ENCODE results near the gene OR5L1. TPM values are rescaled to one million over a fixed set of nuclear protein-coding genes. Genes with fewer than 3 reads are reported as not detected.

Gene OR5L1
- not detected for polyA plus RNA-seq (2013, experiment 1 of 2)
- not detected for polyA plus RNA-seq (2013, experiment 2 of 2)

- Histone ChIP-seq H3K4me1 (ENCODE audit: insufficient read depth, low read length) (no peaks in the 10 kb centered on the region), H3K4me3 (ENCODE audit: low read length) (no peak within 1 kb of the TSS), H3K27ac (ENCODE audit: low read depth, low read length) (no peak within 1 kb of the TSS), H3K27me3 (ENCODE audit: insufficient read depth, low read length) (no peaks in the 10 kb centered on the region), H3K9me3 (ENCODE audit: insufficient read depth, low read depth, low read length) (peaks cover 91% of the 10 kb centered on the region), H3K9ac (ENCODE audit: low read depth, low read length) (no peak within 1 kb of the TSS), H3K36me3 (ENCODE audit: insufficient read depth, low read length) (no peaks in the 10 kb centered on the region)
- WGBS: no CpG with 5 or more reads among the region's 1 CpG
Measured at GRCh38 chr11:55811067-55811466, at the start of gene OR5L1. Gene OR5L1, plus strand, starts transcription at chr11:55811367. Its CDS starts 100 bp downstream, at chr11:55811467.

DNA sequence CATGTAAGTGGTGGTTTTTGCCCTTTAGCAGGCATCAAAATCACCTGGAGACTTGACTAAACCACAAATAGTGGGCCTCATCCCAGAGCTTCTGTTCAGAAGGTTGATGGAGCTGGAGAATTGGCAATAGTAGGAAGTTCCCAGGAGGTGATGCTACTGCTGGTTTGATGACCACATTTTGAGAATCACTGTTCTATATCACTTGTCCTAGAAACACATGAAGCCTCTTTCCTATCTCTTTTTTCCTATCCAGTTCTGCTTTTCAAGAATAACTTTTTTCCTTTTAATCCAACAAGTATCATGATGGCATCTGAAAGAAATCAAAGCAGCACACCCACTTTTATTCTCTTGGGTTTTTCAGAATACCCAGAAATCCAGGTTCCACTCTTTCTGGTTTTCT, 38.0 kb upstream of the OR5L1 start, which contains the start of gene OR5D13:
Gene OR5D13 (plus strand): TSS at position 301 of the 400 bp plus-strand sequence. CDS start 0 bp downstream, at position 301.
- Histone ChIP-seq H3K4me3 (ENCODE audit: low read length) (no peak within 1 kb of the TSS), H3K27ac (ENCODE audit: low read depth, low read length) (no peak within 1 kb of the TSS), H3K9ac (ENCODE audit: low read depth, low read length) (no peak within 1 kb of the TSS), H3K4me1 (ENCODE audit: insufficient read depth, low read length) (no peaks in the 10 kb centered on the region), H3K36me3 (ENCODE audit: insufficient read depth, low read length) (no peaks in the 10 kb centered on the region), H3K9me3 (ENCODE audit: insufficient read depth, low read depth, low read length) (peaks cover 93% of the 10 kb centered on the region), H3K27me3 (ENCODE audit: insufficient read depth, low read length) (no peaks in the 10 kb centered on the region)

DNA sequence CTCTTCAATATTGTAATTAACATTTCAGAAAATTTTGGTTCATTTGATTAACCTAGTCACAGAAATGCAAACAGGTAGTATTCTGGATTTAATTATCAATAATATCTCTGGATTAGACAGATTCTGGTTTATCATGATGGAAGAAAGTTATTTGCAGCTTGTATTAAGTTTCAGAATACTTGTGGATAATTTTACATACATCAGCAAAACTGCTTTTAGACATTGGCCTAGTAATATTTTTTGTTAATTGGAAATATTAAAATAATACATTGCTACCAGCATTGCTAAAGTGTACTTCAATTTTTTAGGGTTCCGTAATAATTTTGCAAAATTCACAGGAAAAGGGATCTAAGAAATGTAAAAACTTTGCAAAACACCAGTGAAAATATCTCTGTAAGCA, 19.6 kb upstream of the OR5L1 start:
- no peaks in the 10 kb centered on the region for H3K27me3 ChIP-seq (ENCODE audit: insufficient read depth, low read length)
- WGBS: no CpG with 5 or more reads among the region's 1 CpG
- H3K4me1 ChIP-seq (ENCODE audit: insufficient read depth, low read length): no peaks in the 10 kb centered on the region
- peaks cover 99% of the 10 kb centered on the region for H3K9me3 ChIP-seq (ENCODE audit: insufficient read depth, low read depth, low read length)
- no peak overlapping the region for H3K9ac ChIP-seq (ENCODE audit: low read depth, low read length)
- no peak overlapping the region for H3K4me3 ChIP-seq (ENCODE audit: low read length)
- no peaks in the 10 kb centered on the region; the same call in 1 of the 2 replicates for H3K36me3 ChIP-seq (ENCODE audit: insufficient read depth, low read length)
- H3K27ac ChIP-seq (ENCODE audit: low read depth, low read length): no peak overlapping the region

- no peak overlapping the region for H3K4me3 ChIP-seq (ENCODE audit: low read length)
- H3K27me3 ChIP-seq (ENCODE audit: insufficient read depth, low read length): no peaks in the 10 kb centered on the region
- no peaks in the 10 kb centered on the region for H3K36me3 ChIP-seq (ENCODE audit: insufficient read depth, low read length)
- H3K9ac ChIP-seq (ENCODE audit: low read depth, low read length): no peak overlapping the region
- no peak overlapping the region for H3K27ac ChIP-seq (ENCODE audit: low read depth, low read length)
- peaks cover 98% of the 10 kb centered on the region for H3K9me3 ChIP-seq (ENCODE audit: insufficient read depth, low read depth, low read length)
- WGBS: 68% methylated on average over 2 of the region's 2 CpGs
- no peaks in the 10 kb centered on the region for H3K4me1 ChIP-seq (ENCODE audit: insufficient read depth, low read length)
Measured at GRCh38 chr11:55793321-55793720, 17.8 kb upstream of the OR5L1 start.

- Histone ChIP-seq H3K4me3 (ENCODE audit: low read length) (no peak within 1 kb of the TSS), H3K27ac (ENCODE audit: low read depth, low read length) (no peak within 1 kb of the TSS), H3K36me3 (ENCODE audit: insufficient read depth, low read length) (no peaks in the 10 kb centered on the region), H3K9me3 (ENCODE audit: insufficient read depth, low read depth, low read length) (peaks cover 100% of the 10 kb centered on the region), H3K9ac (ENCODE audit: low read depth, low read length) (no peak within 1 kb of the TSS), H3K27me3 (ENCODE audit: insufficient read depth, low read length) (no peaks in the 10 kb centered on the region), H3K4me1 (ENCODE audit: insufficient read depth, low read length) (no peaks in the 10 kb centered on the region)
Measured at GRCh38 chr11:55795256-55795655, 15.9 kb upstream of the OR5L1 start, which contains the start of gene OR5D14. Gene OR5D14, plus strand, starts transcription at chr11:55795556. Its CDS starts 0 bp downstream, at chr11:55795556.

GRCh38 chr11:55806248-55806647, 4.9 kb upstream of the OR5L1 start:
- 100% methylated on average over 1 of the region's 1 CpG for WGBS
- Histone ChIP-seq H3K9ac (ENCODE audit: low read depth, low read length) (no peak overlapping the region), H3K27ac (ENCODE audit: low read depth, low read length) (no peak overlapping the region), H3K36me3 (ENCODE audit: insufficient read depth, low read length) (no peaks in the 10 kb centered on the region), H3K4me1 (ENCODE audit: insufficient read depth, low read length) (no peaks in the 10 kb centered on the region), H3K4me3 (ENCODE audit: low read length) (no peak overlapping the region), H3K9me3 (ENCODE audit: insufficient read depth, low read depth, low read length) (peaks cover 91% of the 10 kb centered on the region), H3K27me3 (ENCODE audit: insufficient read depth, low read length) (no peaks in the 10 kb centered on the region)

DNA sequence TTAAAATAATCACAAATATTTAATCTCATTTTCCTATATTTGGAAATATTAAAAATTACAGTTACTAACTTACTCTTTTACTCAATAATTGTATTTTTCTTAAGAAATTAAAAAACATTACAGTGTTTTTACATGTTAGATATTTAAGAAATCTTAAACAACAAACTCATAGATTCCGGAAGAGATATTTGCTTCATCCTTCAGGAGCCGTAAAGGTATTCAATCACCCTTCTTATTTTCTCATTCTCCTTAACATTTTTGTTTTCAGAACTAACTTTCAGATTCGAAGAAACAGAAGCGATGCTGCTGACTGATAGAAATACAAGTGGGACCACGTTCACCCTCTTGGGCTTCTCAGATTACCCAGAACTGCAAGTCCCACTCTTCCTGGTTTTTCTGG, 8.2 kb downstream of the OR5L1 start, which contains the start of gene OR5D18:
Gene OR5D18 (plus strand): TSS at position 301 of the 400 bp plus-strand sequence. CDS start 0 bp downstream, at position 301.
- no peaks in the 10 kb centered on the region for H3K4me1 ChIP-seq (ENCODE audit: insufficient read depth, low read length)

DNA sequence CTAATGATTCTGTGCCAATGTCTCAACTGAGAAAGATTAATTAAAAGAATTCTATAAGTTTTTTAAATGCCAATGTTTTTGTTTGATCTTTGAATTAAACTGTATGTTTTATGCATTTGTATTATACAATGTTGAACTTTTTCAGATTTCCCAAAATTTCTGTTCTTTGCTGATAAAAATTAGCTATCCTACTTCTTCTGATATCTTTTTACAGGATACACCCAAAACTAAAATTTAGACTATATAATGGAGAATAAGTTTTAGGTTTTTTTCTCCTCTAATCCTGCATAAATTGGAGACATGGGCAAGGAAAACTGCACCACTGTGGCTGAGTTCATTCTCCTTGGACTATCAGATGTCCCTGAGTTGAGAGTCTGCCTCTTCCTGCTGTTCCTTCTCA, 15.8 kb downstream of the OR5L1 start, which contains the start of gene OR5L2:
Gene OR5L2 (plus strand): TSS at position 301 of the 400 bp plus-strand sequence. CDS start 0 bp downstream, at position 301.
- no peaks in the 10 kb centered on the region for H3K4me1 ChIP-seq (ENCODE audit: insufficient read depth, low read length)
- H3K27me3 ChIP-seq (ENCODE audit: insufficient read depth, low read length): no peaks in the 10 kb centered on the region
- no peak within 1 kb of the TSS for H3K9ac ChIP-seq (ENCODE audit: low read depth, low read length)
- no peak within 1 kb of the TSS for H3K4me3 ChIP-seq (ENCODE audit: low read length)
- H3K36me3 ChIP-seq (ENCODE audit: insufficient read depth, low read length): no peaks in the 10 kb centered on the region
- H3K27ac ChIP-seq (ENCODE audit: low read depth, low read length): no peak within 1 kb of the TSS
- peaks cover 91% of the 10 kb centered on the region for H3K9me3 ChIP-seq (ENCODE audit: insufficient read depth, low read depth, low read length)

More for the DNA sequence above, 8.2 kb downstream of the OR5L1 start, which contains the start of gene OR5D18:
- no peaks in the 10 kb centered on the region for H3K27me3 ChIP-seq (ENCODE audit: insufficient read depth, low read length)
- no peaks in the 10 kb centered on the region for H3K36me3 ChIP-seq (ENCODE audit: insufficient read depth, low read length)
- no peak within 1 kb of the TSS for H3K9ac ChIP-seq (ENCODE audit: low read depth, low read length)
- H3K9me3 ChIP-seq (ENCODE audit: insufficient read depth, low read depth, low read length): peaks cover 91% of the 10 kb centered on the region
- no peak within 1 kb of the TSS for H3K27ac ChIP-seq (ENCODE audit: low read depth, low read length)
- WGBS: 84% methylated on average over 5 of the region's 5 CpGs
- no peak within 1 kb of the TSS for H3K4me3 ChIP-seq (ENCODE audit: low read length)

DNA sequence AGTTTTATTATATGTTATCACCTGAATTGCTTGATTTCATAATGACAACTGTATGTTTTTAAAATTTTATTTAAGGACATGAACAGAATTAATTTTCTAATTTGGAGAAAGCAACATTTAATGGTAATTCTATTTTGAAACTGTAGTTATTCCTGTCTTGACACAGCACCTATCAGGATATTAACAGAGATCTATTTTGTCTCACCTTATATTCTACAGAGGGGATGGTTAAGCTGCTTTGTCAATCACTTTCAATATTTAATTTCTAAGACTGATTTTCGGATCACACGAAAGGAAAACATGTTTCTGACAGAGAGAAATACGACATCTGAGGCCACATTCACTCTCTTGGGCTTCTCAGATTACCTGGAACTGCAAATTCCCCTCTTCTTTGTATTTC, 27.3 kb downstream of the OR5L1 start, which contains the start of gene OR5D16:
Gene OR5D16 (plus strand): TSS at position 301 of the 400 bp plus-strand sequence. CDS start 0 bp downstream, at position 301.
- no peak within 1 kb of the TSS for H3K4me3 ChIP-seq (ENCODE audit: low read length)
- no peak within 1 kb of the TSS for H3K27ac ChIP-seq (ENCODE audit: low read depth, low read length)
- H3K9ac ChIP-seq (ENCODE audit: low read depth, low read length): no peak within 1 kb of the TSS
- no peaks in the 10 kb centered on the region for H3K36me3 ChIP-seq (ENCODE audit: insufficient read depth, low read length)
- 43% methylated on average over 3 of the region's 3 CpGs for WGBS
- peaks cover 88% of the 10 kb centered on the region for H3K9me3 ChIP-seq (ENCODE audit: insufficient read depth, low read depth, low read length)
- H3K4me1 ChIP-seq (ENCODE audit: insufficient read depth, low read length): no peaks in the 10 kb centered on the region
- no peaks in the 10 kb centered on the region for H3K27me3 ChIP-seq (ENCODE audit: insufficient read depth, low read length)

GRCh38 chr11:55847453-55847852, 36.3 kb downstream of the OR5L1 start:
- WGBS: 29% methylated on average over 1 of the region's 2 CpGs
- peaks cover 87% of the 10 kb centered on the region for H3K9me3 ChIP-seq (ENCODE audit: insufficient read depth, low read depth, low read length)
- H3K27me3 ChIP-seq (ENCODE audit: insufficient read depth, low read length): no peaks in the 10 kb centered on the region
- H3K27ac ChIP-seq (ENCODE audit: low read depth, low read length): no peak overlapping the region
- no peak overlapping the region for H3K9ac ChIP-seq (ENCODE audit: low read depth, low read length)
- H3K36me3 ChIP-seq (ENCODE audit: insufficient read depth, low read length): no peaks in the 10 kb centered on the region
- H3K4me1 ChIP-seq (ENCODE audit: insufficient read depth, low read length): no peaks in the 10 kb centered on the region
- no peak overlapping the region for H3K4me3 ChIP-seq (ENCODE audit: low read length)

GRCh38 chr11:55849037-55849436, 37.9 kb downstream of the OR5L1 start:
- H3K4me1 ChIP-seq (ENCODE audit: insufficient read depth, low read length): no peaks in the 10 kb centered on the region
- H3K4me3 ChIP-seq (ENCODE audit: low read length): no peak overlapping the region
- peaks cover 97% of the 10 kb centered on the region for H3K9me3 ChIP-seq (ENCODE audit: insufficient read depth, low read depth, low read length)
- H3K27me3 ChIP-seq (ENCODE audit: insufficient read depth, low read length): no peaks in the 10 kb centered on the region
- H3K36me3 ChIP-seq (ENCODE audit: insufficient read depth, low read length): no peaks in the 10 kb centered on the region
- H3K27ac ChIP-seq (ENCODE audit: low read depth, low read length): no peak overlapping the region
- H3K9ac ChIP-seq (ENCODE audit: low read depth, low read length): no peak overlapping the region

DNA sequence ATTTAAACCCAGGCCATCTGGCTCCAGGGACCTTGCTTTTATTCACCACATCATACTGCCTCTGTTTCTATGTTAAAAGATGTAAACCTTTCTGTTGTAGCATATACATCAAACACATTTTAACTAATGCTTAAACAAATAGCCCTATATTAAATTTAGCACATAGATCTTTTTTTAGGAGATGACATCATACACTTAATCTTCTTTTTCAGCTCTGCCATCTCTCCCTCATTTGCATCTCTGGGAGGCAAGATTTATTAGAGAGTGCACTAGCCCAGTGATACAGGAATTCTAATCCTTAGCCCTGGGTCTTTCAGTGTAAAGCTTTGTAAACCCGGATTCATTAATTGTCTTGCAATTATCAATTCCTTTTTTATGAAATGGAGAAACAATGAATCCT, 41.0 kb downstream of the OR5L1 start:
- Histone ChIP-seq H3K9ac (ENCODE audit: low read depth, low read length) (no peak overlapping the region), H3K9me3 (ENCODE audit: insufficient read depth, low read depth, low read length) (peaks cover 97% of the 10 kb centered on the region), H3K36me3 (ENCODE audit: insufficient read depth, low read length) (no peaks in the 10 kb centered on the region), H3K4me3 (ENCODE audit: low read length) (no peak overlapping the region), H3K4me1 (ENCODE audit: insufficient read depth, low read length) (no peaks in the 10 kb centered on the region), H3K27me3 (ENCODE audit: insufficient read depth, low read length) (no peaks in the 10 kb centered on the region), H3K27ac (ENCODE audit: low read depth, low read length) (no peak overlapping the region)
- WGBS: no CpG with 5 or more reads among the region's 1 CpG

Measured in HUES64 (cell line).